ENCODE measurements around the gene NDUFA5. TPM values are rescaled to one million over a fixed set of nuclear protein-coding genes. Genes with fewer than 3 reads are reported as not detected.
"Not testable (repeated sequence)": the region's sequence is repeated elsewhere in the genome, so short reads cannot be mapped to it uniquely, and the experiment has no call there.

NDUFA5 gene
- total RNA-seq, 2 donors from 2014 or later, result 48.6 to 52.3 TPM

- no peak for DNase-seq
- Histone ChIP-seq H3K27me3 (ENCODE audit: control insufficient read depth, insufficient read depth, low read length, poor library complexity, severe bottlenecking) (peaks cover 12% of the 10 kb centered on the region), H3K4me3 (ENCODE audit: low read length) (peak overlapping the region; percentile 88), H3K9ac (ENCODE audit: extremely low read depth, low read length, poor library complexity, severe bottlenecking) (no peak overlapping the region), H3K27ac (ENCODE audit: low read depth, low read length) (no peak overlapping the region), H3K36me3 (ENCODE audit: control insufficient read depth, insufficient read depth, low read length) (no peaks in the 10 kb centered on the region), H3K9me3 (ENCODE audit: control insufficient read depth, low read length) (peaks cover under 1% of the 10 kb centered on the region), H3K4me1 (ENCODE audit: control insufficient read depth, insufficient read depth, low read length) (no peaks in the 10 kb centered on the region)
- Mint-ChIP-seq H3K27ac (no peak overlapping the region), H3K9me3 (no peaks in the 10 kb centered on the region), H3K27me3 (ENCODE audit: insufficient read depth) (peaks cover 22% of the 10 kb centered on the region), H3K4me1 (peaks cover 6% of the 10 kb centered on the region), H3K36me3 (ENCODE audit: low read depth) (no peaks in the 10 kb centered on the region), H3K4me3 (peak overlapping the region; percentile 84)
- TF ChIP-seq, protein P1, sequence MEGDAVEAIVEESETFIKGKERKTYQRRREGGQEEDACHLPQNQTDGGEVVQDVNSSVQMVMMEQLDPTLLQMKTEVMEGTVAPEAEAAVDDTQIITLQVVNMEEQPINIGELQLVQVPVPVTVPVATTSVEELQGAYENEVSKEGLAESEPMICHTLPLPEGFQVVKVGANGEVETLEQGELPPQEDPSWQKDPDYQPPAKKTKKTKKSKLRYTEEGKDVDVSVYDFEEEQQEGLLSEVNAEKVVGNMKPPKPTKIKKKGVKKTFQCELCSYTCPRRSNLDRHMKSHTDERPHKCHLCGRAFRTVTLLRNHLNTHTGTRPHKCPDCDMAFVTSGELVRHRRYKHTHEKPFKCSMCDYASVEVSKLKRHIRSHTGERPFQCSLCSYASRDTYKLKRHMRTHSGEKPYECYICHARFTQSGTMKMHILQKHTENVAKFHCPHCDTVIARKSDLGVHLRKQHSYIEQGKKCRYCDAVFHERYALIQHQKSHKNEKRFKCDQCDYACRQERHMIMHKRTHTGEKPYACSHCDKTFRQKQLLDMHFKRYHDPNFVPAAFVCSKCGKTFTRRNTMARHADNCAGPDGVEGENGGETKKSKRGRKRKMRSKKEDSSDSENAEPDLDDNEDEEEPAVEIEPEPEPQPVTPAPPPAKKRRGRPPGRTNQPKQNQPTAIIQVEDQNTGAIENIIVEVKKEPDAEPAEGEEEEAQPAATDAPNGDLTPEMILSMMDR (conservative IDR thresholded peaks at IDR 0.05), result no peak
- 83% methylated on average over 1 of the region's 3 CpGs; no CpG with 5 or more reads in 1 of the 2 experiments for WGBS, 2 experiments (ENCODE audit: insufficient coverage in 1 of 2, insufficient read length in 1 of 2)
These were observed 24.1 kb downstream of the NDUFA5 start for GRCh38 chr7:123533553-123533917.

DNA sequence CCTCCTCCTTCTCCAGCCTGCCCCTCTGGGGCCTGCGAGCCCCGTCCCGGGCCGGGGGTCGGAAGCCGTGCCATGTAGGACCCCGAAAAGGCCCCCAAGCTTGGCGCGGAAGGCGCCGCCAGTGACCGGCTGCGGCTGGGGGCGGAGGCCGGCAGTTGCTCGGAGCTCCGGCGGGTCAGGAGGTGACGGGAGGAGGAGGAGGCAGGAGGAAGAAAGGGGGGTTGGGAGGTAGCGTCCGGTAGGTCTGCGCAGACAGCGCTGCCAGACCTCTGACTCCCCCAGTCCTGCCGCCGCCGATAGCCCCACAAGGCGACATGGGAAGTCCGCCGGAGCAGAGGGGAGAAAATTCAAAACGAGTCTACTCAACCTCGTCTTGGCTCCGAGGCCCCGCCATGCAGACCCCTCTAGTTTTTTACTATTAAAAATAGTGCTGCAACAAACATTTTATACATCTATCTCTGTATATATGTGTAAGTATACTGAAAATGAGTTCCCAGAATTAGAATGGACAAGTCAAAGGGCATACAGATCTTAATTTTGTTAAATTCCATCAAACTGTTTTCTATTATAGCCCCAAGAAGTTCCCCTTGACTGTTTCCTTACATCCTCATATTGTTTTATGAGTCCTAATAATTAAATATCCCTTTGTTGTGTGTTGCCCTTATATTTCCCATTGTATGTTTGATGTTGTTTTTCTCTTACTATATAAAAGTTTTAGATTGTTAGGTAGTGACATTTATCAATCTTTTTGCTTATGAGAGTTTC is 24.6 kb downstream of the NDUFA5 start:
- H3K4me3 ChIP-seq (ENCODE audit: low read length), result peak overlapping the region; percentile 73
- H3K9ac ChIP-seq (ENCODE audit: extremely low read depth, low read length, poor library complexity, severe bottlenecking); H3K36me3 Mint-ChIP-seq (ENCODE audit: low read depth); H3K4me1 Mint-ChIP-seq; H3K9me3 Mint-ChIP-seq; H3K36me3 ChIP-seq (ENCODE audit: control insufficient read depth, insufficient read depth, low read length); H3K27ac ChIP-seq (ENCODE audit: low read depth, low read length); H3K4me1 ChIP-seq (ENCODE audit: control insufficient read depth, insufficient read depth, low read length); H3K27ac Mint-ChIP-seq; H3K9me3 ChIP-seq (ENCODE audit: control insufficient read depth, low read length): not testable (repeated sequence)
- DNase-seq, result peak; percentile 75
- Mint-ChIP-seq H3K27me3 (ENCODE audit: insufficient read depth) (peaks cover 22% of the 10 kb centered on the region), H3K4me3 (peak overlapping the region; percentile 54)
- peaks cover 12% of the 10 kb centered on the region for H3K27me3 ChIP-seq (ENCODE audit: control insufficient read depth, insufficient read depth, low read length, poor library complexity, severe bottlenecking)
- WGBS, 2 experiments (ENCODE audit: insufficient coverage in 1 of 2, insufficient read length in 1 of 2), result 6% methylated on average over 25 of the region's 33 CpGs; no CpG with 5 or more reads in 1 of the 2 experiments

GRCh38 chr7:123532343-123532742 is 25.3 kb downstream of the NDUFA5 start:
- 41 to 90% methylated on average over 1 to 3 of the region's 14 CpGs for WGBS, 2 experiments (ENCODE audit: insufficient coverage in 1 of 2, insufficient read length in 1 of 2)
- H3K9me3 Mint-ChIP-seq; H3K9me3 ChIP-seq (ENCODE audit: control insufficient read depth, low read length); H3K36me3 ChIP-seq (ENCODE audit: control insufficient read depth, insufficient read depth, low read length); H3K36me3 Mint-ChIP-seq (ENCODE audit: low read depth); H3K4me1 ChIP-seq (ENCODE audit: control insufficient read depth, insufficient read depth, low read length); H3K27ac Mint-ChIP-seq; H3K4me1 Mint-ChIP-seq; H3K27ac ChIP-seq (ENCODE audit: low read depth, low read length); DNase-seq; H3K9ac ChIP-seq (ENCODE audit: extremely low read depth, low read length, poor library complexity, severe bottlenecking): not testable (repeated sequence)
- H3K4me3 Mint-ChIP-seq, result peak overlapping the region; percentile 54
- peak overlapping the region; percentile 73 for H3K4me3 ChIP-seq (ENCODE audit: low read length)
- peaks cover 22% of the 10 kb centered on the region for H3K27me3 Mint-ChIP-seq (ENCODE audit: insufficient read depth)
- peaks cover 12% of the 10 kb centered on the region for H3K27me3 ChIP-seq (ENCODE audit: control insufficient read depth, insufficient read depth, low read length, poor library complexity, severe bottlenecking)

DNA sequence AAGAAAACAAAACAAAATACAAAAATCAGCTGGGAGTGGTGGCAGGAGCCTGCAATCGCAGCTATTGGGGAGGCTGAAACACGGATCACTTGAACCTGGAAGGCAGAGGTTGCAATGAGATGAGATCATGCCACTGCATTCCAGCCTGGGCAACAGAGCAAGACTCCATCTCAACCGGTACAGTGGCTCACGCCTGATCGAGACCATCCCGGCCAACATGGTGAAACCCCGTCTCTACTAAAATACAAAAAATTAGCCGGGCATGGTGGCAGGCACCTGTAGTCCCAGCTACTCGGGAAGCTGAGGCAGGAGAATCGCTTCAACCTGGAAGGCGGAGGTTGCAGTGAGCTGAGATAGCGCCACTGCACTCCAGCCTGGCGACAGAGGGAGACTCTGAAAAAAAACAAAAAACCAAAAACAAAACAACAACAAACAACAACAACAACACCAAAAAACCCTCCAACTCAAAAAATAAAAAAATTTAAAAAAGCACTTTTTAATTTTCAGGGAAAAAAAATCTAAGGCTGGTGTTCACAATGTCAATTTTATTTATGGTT is 27.5 kb downstream of the NDUFA5 start:
- not testable (repeated sequence) for H3K27ac Mint-ChIP-seq; H3K36me3 ChIP-seq (ENCODE audit: control insufficient read depth, insufficient read depth, low read length); H3K9me3 ChIP-seq (ENCODE audit: control insufficient read depth, low read length); H3K4me1 Mint-ChIP-seq; H3K4me3 Mint-ChIP-seq; H3K27ac ChIP-seq (ENCODE audit: low read depth, low read length); H3K9me3 Mint-ChIP-seq; DNase-seq; H3K4me1 ChIP-seq (ENCODE audit: control insufficient read depth, insufficient read depth, low read length); H3K4me3 ChIP-seq (ENCODE audit: low read length); H3K9ac ChIP-seq (ENCODE audit: extremely low read depth, low read length, poor library complexity, severe bottlenecking); H3K36me3 Mint-ChIP-seq (ENCODE audit: low read depth)
- 90 to 95% methylated on average over 2 to 13 of the region's 13 CpGs for WGBS, 2 experiments (ENCODE audit: insufficient coverage in 1 of 2, insufficient read length in 1 of 2)
- H3K27me3 ChIP-seq (ENCODE audit: control insufficient read depth, insufficient read depth, low read length, poor library complexity, severe bottlenecking), result peaks cover 12% of the 10 kb centered on the region
- peaks cover 22% of the 10 kb centered on the region for H3K27me3 Mint-ChIP-seq (ENCODE audit: insufficient read depth)
